ENCODE measurements around the gene GABRP. TPM values are rescaled to one million over a fixed set of nuclear protein-coding genes. Genes with fewer than 3 reads are reported as not detected.
"Not testable (repeated sequence)": the region's sequence is repeated elsewhere in the genome, so short reads cannot be mapped to it uniquely, and the experiment has no call there.

Gene GABRP
- total and polyA plus RNA-seq, 10 donors, result 0.03 to 0.20 TPM; not detected in 8

DNA sequence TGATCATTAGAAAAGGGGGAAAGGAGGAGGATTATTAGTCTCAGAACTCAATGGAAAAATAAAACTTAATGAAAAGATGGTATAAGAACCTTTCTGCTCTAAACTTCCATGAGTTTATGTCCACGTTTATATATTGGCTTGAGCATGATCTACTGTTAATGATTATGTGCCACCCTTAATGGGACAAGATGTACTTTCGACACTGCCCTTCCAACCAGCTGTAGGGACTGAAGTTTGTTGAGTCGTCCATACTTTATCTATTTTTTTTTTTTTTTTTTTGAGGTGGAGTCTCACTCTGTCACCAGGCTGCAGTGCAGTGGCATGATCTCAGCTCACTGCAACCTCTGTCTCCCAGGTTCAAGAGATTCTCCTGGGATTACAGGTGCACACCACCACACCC, 25.0 kb upstream of the GABRP start:
- no peaks in the 10 kb centered on the region for H3K36me3 ChIP-seq
- no peak for DNase-seq
- peaks cover 0 to 21% (median 0%) of the 10 kb centered on the region in 7 donors for H3K27me3 ChIP-seq (replicated peaks in 1 of 7)
- no peak overlapping the region for H3K27ac ChIP-seq
- intact Hi-C loops (cut with DNase I; ENCODE audit: low total_unique reads), result no loop called here
- 70 to 94% (median 85%) methylated on average over 3 of the region's 3 CpGs for WGBS, 5 donors
- H3K9me3 ChIP-seq, result no peaks in the 10 kb centered on the region
- no peaks in the 10 kb centered on the region for H3K4me1 ChIP-seq
- TF ChIP-seq, protein P1, sequence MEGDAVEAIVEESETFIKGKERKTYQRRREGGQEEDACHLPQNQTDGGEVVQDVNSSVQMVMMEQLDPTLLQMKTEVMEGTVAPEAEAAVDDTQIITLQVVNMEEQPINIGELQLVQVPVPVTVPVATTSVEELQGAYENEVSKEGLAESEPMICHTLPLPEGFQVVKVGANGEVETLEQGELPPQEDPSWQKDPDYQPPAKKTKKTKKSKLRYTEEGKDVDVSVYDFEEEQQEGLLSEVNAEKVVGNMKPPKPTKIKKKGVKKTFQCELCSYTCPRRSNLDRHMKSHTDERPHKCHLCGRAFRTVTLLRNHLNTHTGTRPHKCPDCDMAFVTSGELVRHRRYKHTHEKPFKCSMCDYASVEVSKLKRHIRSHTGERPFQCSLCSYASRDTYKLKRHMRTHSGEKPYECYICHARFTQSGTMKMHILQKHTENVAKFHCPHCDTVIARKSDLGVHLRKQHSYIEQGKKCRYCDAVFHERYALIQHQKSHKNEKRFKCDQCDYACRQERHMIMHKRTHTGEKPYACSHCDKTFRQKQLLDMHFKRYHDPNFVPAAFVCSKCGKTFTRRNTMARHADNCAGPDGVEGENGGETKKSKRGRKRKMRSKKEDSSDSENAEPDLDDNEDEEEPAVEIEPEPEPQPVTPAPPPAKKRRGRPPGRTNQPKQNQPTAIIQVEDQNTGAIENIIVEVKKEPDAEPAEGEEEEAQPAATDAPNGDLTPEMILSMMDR (IDR thresholded peaks at IDR 0.05 in 8 of 11, conservative IDR thresholded peaks at IDR 0.05 in 3 of 11), result no peak
- TF ChIP-seq POLR2A (IDR thresholded peaks at IDR 0.05) (no peak), POLR2AphosphoS5 (IDR thresholded peaks at IDR 0.05) (no peak)
- H3K4me3 ChIP-seq, result no peak overlapping the region

- peaks cover 0 to 21% (median 0%) of the 10 kb centered on the region in 7 donors for H3K27me3 ChIP-seq (replicated peaks in 1 of 7)
- H3K36me3 ChIP-seq, result no peaks in the 10 kb centered on the region
- no peaks in the 10 kb centered on the region for H3K9me3 ChIP-seq
- TF ChIP-seq, protein P1 (IDR thresholded peaks at IDR 0.05 in 8 of 11, conservative IDR thresholded peaks at IDR 0.05 in 3 of 11), result no peak
- TF ChIP-seq POLR2AphosphoS5 (IDR thresholded peaks at IDR 0.05), result no peak
- TF ChIP-seq POLR2A (IDR thresholded peaks at IDR 0.05), result no peak
- H3K4me1 ChIP-seq, result no peaks in the 10 kb centered on the region
- intact Hi-C loops (cut with DNase I; ENCODE audit: low total_unique reads), result no loop called here
- no peak for DNase-seq
- H3K27ac ChIP-seq, result no peak overlapping the region
- 78 to 83% (median 82%) methylated on average over 9 of the region's 9 CpGs for WGBS, 5 donors
- no peak overlapping the region for H3K4me3 ChIP-seq
Observed at GRCh38 chr5:170760113-170760512, 23.4 kb upstream of the GABRP start.

DNA sequence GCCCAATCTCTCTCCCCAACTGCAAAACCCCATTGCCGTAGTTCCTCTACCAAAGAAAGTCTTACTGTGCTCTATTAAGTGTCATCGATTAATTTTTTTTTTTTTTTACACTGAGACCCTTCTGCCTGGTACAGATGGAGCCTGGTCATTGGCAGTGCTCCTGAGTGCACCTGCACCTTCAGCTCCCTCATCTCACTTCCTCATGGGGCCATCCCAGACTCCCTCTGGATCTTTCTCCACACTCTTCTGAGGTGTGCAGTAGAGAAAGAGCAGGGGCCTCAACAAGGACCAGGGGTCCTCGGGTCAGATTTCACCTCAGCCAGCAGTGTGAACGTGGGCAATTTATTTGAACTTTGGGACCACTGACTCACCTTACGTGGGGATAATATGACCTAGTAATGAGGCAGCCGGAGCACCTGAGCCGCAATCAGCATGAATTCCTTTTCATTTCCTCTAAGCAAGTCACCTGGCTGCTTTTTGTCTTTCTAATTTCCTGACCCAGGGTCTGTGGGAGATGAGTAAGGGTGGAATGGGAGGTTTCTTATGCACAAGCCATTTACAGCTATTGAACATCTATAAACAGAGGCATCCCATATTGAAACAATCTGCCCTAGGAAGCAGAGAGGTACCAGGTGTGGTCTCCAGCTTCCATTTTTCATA, 22.3 kb upstream of the GABRP start:
- Histone ChIP-seq H3K4me3 (no peak overlapping the region), H3K27me3 (replicated peaks in 1 of 7) (peaks cover 0 to 21% (median 0%) of the 10 kb centered on the region in 7 donors), H3K27ac (no peak overlapping the region), H3K36me3 (no peaks in the 10 kb centered on the region), H3K4me1 (no peaks in the 10 kb centered on the region), H3K9me3 (no peaks in the 10 kb centered on the region)
- TF ChIP-seq POLR2A (IDR thresholded peaks at IDR 0.05), result no peak
- TF ChIP-seq, protein P1 (IDR thresholded peaks at IDR 0.05 in 8 of 11, conservative IDR thresholded peaks at IDR 0.05 in 3 of 11), result no peak
- TF ChIP-seq POLR2AphosphoS5 (IDR thresholded peaks at IDR 0.05), result no peak
- no peak for DNase-seq
- intact Hi-C loops (cut with DNase I; ENCODE audit: low total_unique reads), result no loop called here
- 81 to 91% (median 88%) methylated on average over 7 of the region's 7 CpGs for WGBS, 5 donors

DNA sequence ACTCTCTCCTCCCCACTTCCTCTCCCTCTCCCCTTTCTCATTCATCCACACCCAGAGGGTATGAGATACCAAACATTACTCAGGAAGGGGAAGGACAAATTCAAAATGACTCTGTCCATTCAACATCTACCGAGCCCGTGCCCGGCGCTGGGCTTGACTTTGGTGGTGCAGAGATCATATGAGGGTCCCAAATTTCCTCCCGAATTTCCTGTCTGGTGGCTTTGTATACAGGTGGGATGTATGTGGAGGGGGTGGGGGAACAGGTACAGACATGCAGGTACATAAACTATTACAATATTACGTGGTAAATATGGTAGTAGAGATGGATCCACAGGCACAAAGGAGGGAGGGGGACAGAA, 21.8 kb upstream of the GABRP start:
- H3K9me3 ChIP-seq, result no peaks in the 10 kb centered on the region
- H3K4me1 ChIP-seq, result no peaks in the 10 kb centered on the region
- TF ChIP-seq, protein P1 (IDR thresholded peaks at IDR 0.05 in 8 of 11, conservative IDR thresholded peaks at IDR 0.05 in 3 of 11), result no peak
- TF ChIP-seq POLR2A (IDR thresholded peaks at IDR 0.05), result no peak
- no peak for TF ChIP-seq POLR2AphosphoS5 (IDR thresholded peaks at IDR 0.05)
- H3K36me3 ChIP-seq, result no peaks in the 10 kb centered on the region
- H3K27ac ChIP-seq, result no peak overlapping the region
- intact Hi-C loops (cut with DNase I; ENCODE audit: low total_unique reads), result no loop called here
- WGBS, 5 donors, result 79 to 94% (median 87%) methylated on average over 6 of the region's 6 CpGs
- H3K27me3 ChIP-seq (replicated peaks in 1 of 7), result peaks cover 0 to 21% (median 0%) of the 10 kb centered on the region in 7 donors
- DNase-seq, result no peak
- no peak overlapping the region for H3K4me3 ChIP-seq

DNA sequence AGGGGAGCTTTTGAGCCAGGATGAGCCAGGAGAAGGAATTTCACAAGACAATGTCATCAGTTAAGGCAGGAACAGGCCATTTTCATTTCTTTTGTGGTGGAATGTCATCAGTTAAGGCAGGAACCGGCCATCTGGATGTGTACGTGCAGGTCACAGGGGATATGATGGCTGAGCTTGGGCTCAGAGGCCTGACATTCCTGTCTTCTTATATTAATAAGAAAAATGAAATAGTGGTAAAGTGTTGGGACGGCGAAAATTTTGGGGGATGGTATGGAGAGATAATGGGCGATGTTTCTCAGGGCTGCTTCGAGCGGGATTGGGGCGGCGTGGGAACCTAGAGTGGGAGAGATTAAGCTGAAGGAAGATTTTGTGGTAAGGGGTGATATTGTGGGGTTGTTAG, 21.2 kb upstream of the GABRP start:
- H3K27ac ChIP-seq; H3K9me3 ChIP-seq; H3K36me3 ChIP-seq; DNase-seq; H3K4me3 ChIP-seq; H3K4me1 ChIP-seq; intact Hi-C loops (cut with DNase I; ENCODE audit: low total_unique reads): not testable (repeated sequence)
- WGBS, 5 donors, result 92 to 96% (median 94%) methylated on average over 9 of the region's 9 CpGs
- H3K27me3 ChIP-seq (replicated peaks in 1 of 7), result peaks cover 0 to 21% (median 0%) of the 10 kb centered on the region in 7 donors

DNA sequence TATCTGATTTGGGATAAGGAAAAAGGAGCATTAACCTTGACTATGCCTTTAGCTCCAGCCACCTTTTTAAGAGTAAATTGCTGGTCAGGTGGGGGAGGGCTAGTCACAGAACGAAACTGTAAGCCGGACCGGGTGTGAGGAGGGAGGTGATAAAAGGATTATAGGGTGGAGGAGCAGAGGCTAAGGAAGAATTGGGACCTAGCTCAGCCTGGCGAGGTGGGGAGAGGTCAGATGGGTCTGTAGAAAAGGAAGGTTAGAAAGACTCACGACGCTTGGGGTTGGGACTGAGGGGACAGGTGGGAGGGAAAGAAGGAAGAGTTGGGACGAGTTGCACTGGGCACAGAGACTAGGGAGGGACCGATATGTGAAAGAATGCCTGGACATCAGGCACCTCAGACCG, 17.7 kb upstream of the GABRP start:
- H3K27ac ChIP-seq; DNase-seq; H3K36me3 ChIP-seq; H3K4me1 ChIP-seq; intact Hi-C loops (cut with DNase I; ENCODE audit: low total_unique reads); H3K4me3 ChIP-seq; H3K9me3 ChIP-seq: not testable (repeated sequence)
- H3K27me3 ChIP-seq (replicated peaks in 1 of 7), result peaks cover 0 to 12% (median 0%) of the 10 kb centered on the region in 7 donors
- WGBS, 5 donors, result 76 to 80% (median 79%) methylated on average over 9 of the region's 9 CpGs

Measured in spleen (tissue), 11 donors.